Hematopoietic multipotent progenitor cell treated with erythropoietin and hydrocortisone succinate and interleukin-3 and kit ligand, for 6 days (in vitro differentiated cells): ENCODE data around the gene RGS12.
A peak's percentile ranks its signal among the peaks of the same experiment; 100 is the strongest.

ENCODE experiments used
- DNase-seq: peaks from one replicate; pipeline ENCODE4 v3.0.0-alpha.2; 2015

The RGS12 gene

GRCh38 chr4:3284734-3285557 is 7.9 kb upstream of the RGS12 start:
- DNase-seq = no peak

DNA sequence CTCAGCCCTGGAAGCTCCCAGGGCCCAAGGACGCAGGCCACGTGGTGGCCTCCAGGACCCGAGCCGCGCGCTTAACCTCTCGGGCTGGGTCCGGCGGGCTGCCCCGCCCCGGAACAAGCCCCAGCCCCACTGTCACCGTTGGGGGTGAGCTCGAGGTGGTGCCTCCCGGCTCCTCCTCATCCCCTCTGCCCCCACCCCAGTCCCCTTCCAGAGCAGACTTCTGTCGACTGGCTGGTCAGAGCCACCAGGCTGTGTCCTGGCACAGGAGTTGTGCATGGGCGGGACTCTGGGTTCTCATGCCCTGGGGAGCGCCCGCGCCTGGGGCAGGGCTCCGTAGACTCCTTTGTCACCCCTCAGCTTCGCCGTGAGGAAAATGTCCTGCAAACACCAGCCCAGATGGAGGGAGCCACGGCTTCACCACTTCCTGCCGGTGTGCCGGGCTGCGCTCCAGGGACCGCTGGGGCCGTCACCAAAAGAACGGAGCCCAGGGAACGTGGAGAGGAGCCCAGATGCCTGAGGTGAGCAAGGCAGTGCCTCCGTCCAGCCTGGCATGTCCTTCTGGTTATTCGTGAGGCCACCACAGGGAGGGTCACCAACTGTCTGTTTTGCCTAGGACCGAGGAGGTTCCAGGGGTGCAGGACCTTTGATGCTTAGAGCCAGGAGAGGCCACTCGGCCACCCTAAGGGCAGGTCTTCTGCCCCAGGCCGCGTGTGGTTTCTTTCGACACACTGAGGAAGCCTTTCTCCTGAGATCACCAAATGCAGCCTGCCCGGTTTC is 7.1 kb upstream of the RGS12 start:
- peak; percentile 42 for DNase-seq

DNA sequence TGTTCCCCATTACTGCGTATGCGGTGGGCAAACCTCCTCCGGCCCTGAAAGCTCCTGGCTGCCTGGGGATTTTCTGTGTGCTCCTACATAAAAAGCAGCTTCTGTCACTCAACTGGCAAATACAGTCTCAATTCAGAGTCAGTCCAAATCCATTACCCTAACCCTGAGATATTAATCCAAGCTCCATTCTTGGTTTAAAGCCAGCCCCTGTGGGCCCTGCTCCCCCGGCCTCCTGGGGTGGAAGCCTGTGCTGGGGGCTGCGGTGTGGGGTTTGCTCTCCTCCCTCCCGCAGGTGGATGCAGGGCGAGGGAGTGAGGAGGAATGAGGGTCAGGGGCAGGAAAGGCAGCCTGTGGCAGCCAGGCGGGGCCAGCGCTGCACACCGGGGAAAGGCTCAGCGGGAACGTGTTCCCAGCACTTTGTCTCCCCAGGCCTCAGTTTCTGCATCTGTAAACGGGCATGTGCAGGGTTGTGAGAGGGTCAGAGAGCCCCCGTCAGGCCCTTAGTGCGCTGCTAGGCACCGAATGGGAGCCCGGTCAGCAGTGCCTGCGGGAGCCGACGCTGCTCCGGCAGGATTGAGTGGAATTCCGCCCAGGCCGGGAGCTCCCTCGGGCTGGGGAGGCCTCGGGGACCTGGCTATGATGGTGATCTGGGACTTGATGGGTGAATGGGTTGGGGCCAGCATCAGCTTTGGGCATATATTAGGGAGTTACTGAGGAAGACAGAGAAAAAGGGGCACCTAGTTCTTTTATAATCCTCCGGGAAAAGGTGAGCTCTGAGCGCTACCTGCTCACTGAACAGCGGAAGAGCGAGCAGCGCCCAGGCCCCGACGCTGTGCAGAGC is 6.3 kb upstream of the RGS12 start:
- DNase-seq = no peak

- DNase-seq = no peak
These were observed 5.4 kb upstream of the RGS12 start for GRCh38 chr4:3287271-3287971.

GRCh38 chr4:3287972-3288570 is 4.8 kb upstream of the RGS12 start:
- DNase-seq = no peak

DNA sequence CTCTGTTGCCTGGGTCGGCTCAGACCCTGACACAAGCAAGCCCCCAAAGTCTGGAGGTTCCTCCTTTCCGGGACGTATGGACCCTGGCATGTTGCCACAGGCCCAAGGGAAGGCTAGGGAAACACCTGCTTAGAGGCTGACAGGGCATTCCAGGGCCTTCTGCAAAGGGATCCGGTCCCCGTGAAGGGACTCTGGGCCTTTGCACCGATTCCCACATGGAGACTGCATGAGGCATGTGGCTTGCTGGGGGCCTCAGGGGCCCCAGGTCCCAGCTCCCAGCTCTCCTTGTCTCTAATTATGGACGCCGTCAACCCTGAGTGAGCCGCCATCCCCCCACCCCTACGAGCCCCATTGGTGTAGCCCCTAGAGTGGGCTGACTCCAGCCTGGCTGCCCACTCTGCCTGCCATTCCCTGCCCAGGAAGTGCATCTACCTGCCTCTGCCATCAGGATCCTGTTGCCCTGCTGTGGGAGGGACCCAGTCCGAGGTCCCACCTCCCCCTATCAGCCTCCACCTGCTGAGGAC is 4.2 kb upstream of the RGS12 start:
- no peak for DNase-seq

DNA sequence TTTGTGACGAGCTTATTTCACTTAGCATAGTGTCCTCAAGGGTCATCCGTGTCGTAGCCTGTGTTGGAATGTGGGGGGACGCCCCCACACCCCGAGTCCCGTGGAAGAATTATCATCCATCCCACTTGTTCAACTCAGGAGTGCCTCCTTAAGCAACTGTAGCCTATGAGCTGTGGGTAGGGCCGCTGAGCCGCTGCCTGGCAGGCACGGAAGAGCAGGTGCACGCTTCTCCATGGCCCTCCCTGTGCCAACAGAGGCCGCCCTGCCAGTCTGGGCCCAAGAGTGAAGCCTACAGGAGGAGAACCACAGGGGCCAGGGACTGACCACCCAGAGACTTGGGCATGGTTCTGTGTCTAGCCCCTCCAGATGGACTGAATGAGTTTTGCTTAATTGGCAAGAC is 2.3 kb upstream of the RGS12 start:
- no peak for DNase-seq

GRCh38 chr4:3290889-3291321 is 1.9 kb upstream of the RGS12 start:
- no peak for DNase-seq

- DNase-seq = no peak
These were observed 1.3 kb upstream of the RGS12 start for GRCh38 chr4:3291411-3291968.

DNA sequence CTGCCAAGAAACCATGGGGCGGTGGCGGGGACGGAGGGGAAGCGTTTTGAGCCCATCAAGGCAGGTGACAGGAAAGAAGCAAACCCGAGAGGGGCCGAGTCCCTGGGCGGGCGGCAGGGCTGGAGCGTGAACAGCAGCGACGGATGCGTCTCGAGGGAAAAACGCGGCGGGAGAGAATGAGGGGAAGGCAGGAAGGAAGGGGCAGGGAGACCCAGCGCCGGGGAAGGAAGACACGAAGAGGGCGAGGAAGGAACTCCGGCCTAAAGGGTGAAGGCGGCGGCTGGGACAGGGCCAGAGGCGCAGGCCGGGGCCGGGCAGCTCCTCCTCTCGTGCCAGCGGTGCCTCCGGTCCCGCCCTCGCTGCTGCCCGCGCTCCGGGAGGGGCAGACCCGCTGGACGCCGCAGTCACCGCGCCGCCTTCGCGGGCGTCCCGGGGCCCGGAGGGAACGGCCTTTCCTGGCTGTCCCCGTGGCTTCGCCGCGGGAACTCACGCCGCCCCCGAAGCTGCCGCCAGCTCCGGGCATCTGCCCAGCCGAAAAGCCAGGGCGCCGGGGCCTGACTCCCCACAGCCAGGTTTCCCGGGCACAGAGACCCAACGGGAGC is 751 bp upstream of the RGS12 start:
- DNase-seq = peak; percentile 65

- no peak for DNase-seq
These were observed 875 bp downstream of the RGS12 start for GRCh38 chr4:3293401-3294391.

- peak; percentile 13 for DNase-seq
These were observed 1.8 kb downstream of the RGS12 start for GRCh38 chr4:3294401-3295241.

DNA sequence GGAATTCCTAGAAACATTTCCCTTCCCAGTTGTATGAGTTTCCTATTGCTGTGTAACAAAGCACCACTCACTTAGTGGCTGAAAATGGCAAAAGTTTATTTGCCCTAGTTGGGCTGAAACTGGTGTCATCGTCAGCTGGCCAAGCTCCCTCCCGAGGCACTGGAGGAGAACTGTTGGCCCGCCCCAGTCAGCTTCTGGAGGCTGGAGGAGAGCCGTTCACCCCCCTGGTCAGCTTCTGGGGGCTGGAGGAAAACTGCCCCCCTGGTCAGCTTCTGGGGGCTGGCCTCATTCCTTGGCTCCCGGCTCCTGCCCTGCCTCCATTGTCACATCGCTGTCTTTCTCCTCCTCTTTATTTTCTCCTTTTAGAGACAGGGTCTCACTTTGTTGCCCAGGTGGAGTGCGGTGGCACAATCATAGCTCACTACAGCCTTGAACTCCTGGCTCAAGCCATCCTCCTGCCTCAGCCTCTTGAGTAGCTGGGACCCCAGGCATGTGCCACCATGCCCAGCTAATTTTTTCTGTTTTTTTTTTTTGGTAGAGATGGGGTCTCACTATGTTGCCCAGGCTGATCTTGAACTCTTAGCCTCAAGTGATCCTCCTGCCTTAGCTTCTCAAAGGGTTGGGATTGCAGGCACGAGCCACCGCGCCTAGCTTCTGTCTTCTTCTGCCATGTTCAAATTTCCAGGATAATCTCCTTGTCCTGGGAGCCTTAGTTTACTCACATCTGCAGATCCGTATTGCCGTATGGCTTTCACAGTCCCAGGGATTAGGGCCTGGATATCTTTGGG is 3.2 kb downstream of the RGS12 start:
- DNase-seq = no peak

DNA sequence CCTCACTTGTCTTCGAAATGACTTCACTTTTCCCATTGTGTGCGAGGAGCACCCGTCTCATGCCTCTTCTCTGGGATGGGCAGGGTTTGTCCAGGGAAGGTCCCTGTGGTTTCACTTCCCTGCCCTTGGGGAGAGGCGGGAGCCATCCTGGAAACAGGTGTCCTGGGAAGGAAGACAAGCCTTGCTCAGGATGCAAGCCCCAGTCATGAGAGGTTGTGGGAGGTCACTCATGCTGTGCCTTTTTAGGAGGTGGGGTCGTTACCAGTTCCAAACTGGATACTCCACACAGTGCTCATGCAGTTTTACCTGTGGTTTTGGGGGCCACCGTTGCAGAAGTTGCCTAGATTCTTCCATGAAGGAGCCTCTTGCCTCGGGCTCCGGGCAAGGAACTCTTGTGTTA is 3.8 kb downstream of the RGS12 start:
- DNase-seq = no peak

GRCh38 chr4:3297066-3297859 is 4.4 kb downstream of the RGS12 start:
- DNase-seq = no peak

- no peak for DNase-seq
These were observed 6.5 kb downstream of the RGS12 start for GRCh38 chr4:3299122-3299975.
